Measurements from ENCODE around the gene FIZ1. TPM values are rescaled to one million over a fixed set of nuclear protein-coding genes. Genes with fewer than 3 reads are reported as not detected.

Gene FIZ1
- polyA plus RNA-seq, 2 donors: 7.2 to 10.9 TPM

DNA sequence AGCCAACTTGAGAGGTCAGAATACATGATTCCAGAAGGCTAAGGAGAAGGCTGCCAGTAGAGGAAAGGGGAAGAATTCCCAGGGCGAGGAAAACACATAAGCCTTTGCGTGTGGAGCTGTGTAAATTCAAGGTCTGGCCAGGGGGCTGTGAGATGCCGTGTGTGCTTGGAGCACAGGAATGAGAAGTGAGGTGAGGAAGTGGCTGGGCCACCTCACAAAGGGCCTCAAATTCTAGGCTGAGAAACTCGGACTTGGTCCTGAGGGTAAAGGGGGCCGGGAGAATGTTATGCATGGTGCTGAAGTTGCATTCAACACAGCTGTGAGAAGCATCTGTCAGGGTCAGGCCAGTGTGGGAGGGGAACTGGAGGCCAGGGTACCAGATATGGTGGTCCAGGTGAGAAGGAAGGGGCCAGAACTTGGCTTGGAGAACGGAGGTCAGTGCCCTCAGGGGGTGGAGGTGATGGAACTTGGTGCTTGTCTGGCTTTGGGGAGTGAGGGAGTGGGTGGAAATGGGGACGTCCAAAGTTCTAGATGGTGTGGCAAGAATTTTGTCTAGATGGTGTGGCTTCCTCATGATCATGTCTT lies 36.6 kb upstream of the FIZ1 start:
- H3K27me3 ChIP-seq (ENCODE audit: control insufficient read depth in 1 of 2, insufficient read depth in 2 of 2, low read length in 2 of 2): no peaks in the 10 kb centered on the region
- peaks cover 4 to 17% of the 10 kb centered on the region in 2 donors for H3K4me1 ChIP-seq (ENCODE audit: control insufficient read depth in 2 of 2, insufficient read depth in 2 of 2, low read length in 1 of 2)
- H3K9me3 ChIP-seq (ENCODE audit: control insufficient read depth in 2 of 2, insufficient read depth in 1 of 2, low read depth in 1 of 2, low read length in 1 of 2): no peaks in the 10 kb centered on the region
- H3K36me3 ChIP-seq (ENCODE audit: control insufficient read depth in 2 of 2, insufficient read depth in 2 of 2, low read length in 1 of 2): no peaks in the 10 kb centered on the region
- 57 to 61% methylated on average over 7 of the region's 7 CpGs for WGBS, 2 donors
- H3K4me3 ChIP-seq (ENCODE audit: low read depth in 1 of 2, low read length in 2 of 2): peak overlapping the region in 1 of 2 donors; percentile 90
- peak overlapping the region; percentile 97 to 99 for H3K27ac ChIP-seq (ENCODE audit: low read depth in 2 of 2, low read length in 1 of 2)

DNA sequence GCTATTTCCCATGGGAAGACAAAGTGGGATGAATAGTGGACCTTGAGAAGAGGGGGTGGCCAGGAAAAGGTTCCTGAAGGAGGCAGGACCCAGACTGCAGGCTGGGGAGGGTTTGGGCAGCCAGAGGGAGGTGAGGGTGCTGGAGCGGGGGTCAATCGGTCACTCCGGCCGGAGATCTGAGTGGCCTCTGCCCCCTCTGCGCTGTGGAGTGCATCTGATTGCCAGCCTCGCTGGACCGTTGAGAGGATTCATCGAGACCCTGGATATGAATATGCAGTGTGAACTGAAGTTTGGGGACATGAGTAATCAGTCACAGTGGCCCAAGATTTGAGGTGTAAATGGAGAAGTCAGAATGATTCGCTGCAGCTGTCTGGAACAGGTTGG lies 36.0 kb upstream of the FIZ1 start:
- Histone ChIP-seq H3K36me3 (ENCODE audit: control insufficient read depth in 2 of 2, insufficient read depth in 2 of 2, low read length in 1 of 2) (no peaks in the 10 kb centered on the region), H3K4me1 (ENCODE audit: control insufficient read depth in 2 of 2, insufficient read depth in 2 of 2, low read length in 1 of 2) (peaks cover 4 to 17% of the 10 kb centered on the region in 2 donors), H3K9me3 (ENCODE audit: control insufficient read depth in 2 of 2, insufficient read depth in 1 of 2, low read depth in 1 of 2, low read length in 1 of 2) (no peaks in the 10 kb centered on the region), H3K27me3 (ENCODE audit: control insufficient read depth in 1 of 2, insufficient read depth in 2 of 2, low read length in 2 of 2) (no peaks in the 10 kb centered on the region), H3K4me3 (ENCODE audit: low read depth in 1 of 2, low read length in 2 of 2) (peak overlapping the region; percentile 90 to 97), H3K27ac (ENCODE audit: low read depth in 2 of 2, low read length in 1 of 2) (peak overlapping the region; percentile 97 to 99)
- 5 to 10% methylated on average over 9 of the region's 9 CpGs for WGBS, 2 donors

DNA sequence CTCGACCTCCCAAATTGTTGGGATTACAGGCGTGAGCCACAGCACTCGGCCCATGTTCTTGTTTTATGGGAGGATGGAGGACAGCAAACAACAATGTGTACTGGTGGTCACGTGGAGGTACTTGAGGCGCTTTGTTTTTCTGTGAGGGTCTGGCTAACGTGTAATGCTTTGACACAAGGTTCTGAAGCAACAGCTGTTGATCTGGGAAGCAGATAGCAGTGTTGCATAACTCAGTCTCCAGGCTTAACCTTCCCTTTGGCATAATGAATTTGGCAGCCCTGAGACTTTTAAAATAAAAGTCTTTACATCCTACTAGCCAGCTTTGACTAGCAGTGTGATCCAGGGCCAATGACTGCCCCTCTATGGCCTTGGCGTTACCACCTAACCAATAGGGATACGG lies 34.5 kb upstream of the FIZ1 start:
- H3K36me3 ChIP-seq (ENCODE audit: control insufficient read depth in 2 of 2, insufficient read depth in 2 of 2, low read length in 1 of 2): no peaks in the 10 kb centered on the region
- no peaks in the 10 kb centered on the region for H3K9me3 ChIP-seq (ENCODE audit: control insufficient read depth in 2 of 2, insufficient read depth in 1 of 2, low read depth in 1 of 2, low read length in 1 of 2)
- no peak overlapping the region for H3K4me3 ChIP-seq (ENCODE audit: low read depth in 1 of 2, low read length in 2 of 2)
- 82 to 85% methylated on average over 8 of the region's 8 CpGs for WGBS, 2 donors
- H3K4me1 ChIP-seq (ENCODE audit: control insufficient read depth in 2 of 2, insufficient read depth in 2 of 2, low read length in 1 of 2): peaks cover 4 to 13% of the 10 kb centered on the region in 2 donors
- H3K27ac ChIP-seq (ENCODE audit: low read depth in 2 of 2, low read length in 1 of 2): no peak overlapping the region
- H3K27me3 ChIP-seq (ENCODE audit: control insufficient read depth in 1 of 2, insufficient read depth in 2 of 2, low read length in 2 of 2): no peaks in the 10 kb centered on the region

DNA sequence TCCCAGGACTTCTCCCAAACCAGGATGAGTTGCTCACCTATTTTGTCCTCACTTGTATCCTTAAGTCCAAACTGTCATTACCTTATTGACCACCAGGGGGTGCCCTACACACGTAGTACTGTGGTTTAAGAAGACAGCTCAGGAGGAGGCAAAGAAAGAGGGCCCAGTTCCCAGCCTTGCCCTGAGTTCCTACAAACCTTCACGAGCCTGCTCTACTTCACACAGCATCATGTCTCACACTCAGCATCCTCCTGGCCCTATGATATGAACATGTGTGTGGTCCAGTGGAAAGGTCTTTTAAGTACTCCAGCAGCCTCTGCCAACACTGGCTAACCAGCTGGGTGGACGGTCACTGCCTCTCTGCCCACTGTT lies 33.1 kb upstream of the FIZ1 start:
- H3K4me1 ChIP-seq (ENCODE audit: control insufficient read depth in 2 of 2, insufficient read depth in 2 of 2, low read length in 1 of 2): peaks cover 4 to 13% of the 10 kb centered on the region in 2 donors
- H3K27ac ChIP-seq (ENCODE audit: low read depth in 2 of 2, low read length in 1 of 2): peak overlapping the region in 1 of 2 donors; percentile 70
- H3K9me3 ChIP-seq (ENCODE audit: control insufficient read depth in 2 of 2, insufficient read depth in 1 of 2, low read depth in 1 of 2, low read length in 1 of 2): no peaks in the 10 kb centered on the region
- no peak overlapping the region for H3K4me3 ChIP-seq (ENCODE audit: low read depth in 1 of 2, low read length in 2 of 2)
- no peaks in the 10 kb centered on the region for H3K36me3 ChIP-seq (ENCODE audit: control insufficient read depth in 2 of 2, insufficient read depth in 2 of 2, low read length in 1 of 2)
- WGBS, 2 donors: 29 to 31% methylated on average over 3 of the region's 3 CpGs
- H3K27me3 ChIP-seq (ENCODE audit: control insufficient read depth in 1 of 2, insufficient read depth in 2 of 2, low read length in 2 of 2): no peaks in the 10 kb centered on the region

DNA sequence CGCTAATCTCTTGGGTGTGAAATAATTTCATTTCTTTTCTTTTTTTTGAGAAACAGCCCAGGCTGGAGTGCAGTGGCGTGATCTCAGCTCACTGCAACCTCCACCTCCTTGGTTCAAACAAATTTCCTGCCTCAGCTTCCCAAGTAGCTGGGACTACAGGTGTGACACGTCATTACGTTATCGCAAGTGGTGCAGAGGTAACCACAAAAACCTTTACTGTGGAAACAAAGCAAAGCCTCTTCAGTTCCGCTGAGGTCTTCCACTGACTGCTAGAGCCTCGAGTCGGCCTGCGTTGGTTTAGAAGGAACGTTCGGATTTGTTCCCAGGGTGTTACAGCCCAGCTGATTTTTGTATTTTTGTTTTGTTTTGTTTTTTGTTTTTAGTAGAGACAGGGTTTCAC lies 27.0 kb upstream of the FIZ1 start:
- Histone ChIP-seq H3K27ac (ENCODE audit: low read depth in 2 of 2, low read length in 1 of 2) (no peak overlapping the region), H3K9me3 (ENCODE audit: control insufficient read depth in 2 of 2, insufficient read depth in 1 of 2, low read depth in 1 of 2, low read length in 1 of 2) (no peaks in the 10 kb centered on the region), H3K27me3 (ENCODE audit: control insufficient read depth in 1 of 2, insufficient read depth in 2 of 2, low read length in 2 of 2) (no peaks in the 10 kb centered on the region), H3K4me3 (ENCODE audit: low read depth in 1 of 2, low read length in 2 of 2) (no peak overlapping the region), H3K36me3 (ENCODE audit: control insufficient read depth in 2 of 2, insufficient read depth in 2 of 2, low read length in 1 of 2) (peaks cover 0 to 4% of the 10 kb centered on the region in 2 donors), H3K4me1 (ENCODE audit: control insufficient read depth in 2 of 2, insufficient read depth in 2 of 2, low read length in 1 of 2) (peaks cover 0 to 1% of the 10 kb centered on the region in 2 donors)
- 62 to 83% methylated on average over 11 of the region's 11 CpGs for WGBS, 2 donors

DNA sequence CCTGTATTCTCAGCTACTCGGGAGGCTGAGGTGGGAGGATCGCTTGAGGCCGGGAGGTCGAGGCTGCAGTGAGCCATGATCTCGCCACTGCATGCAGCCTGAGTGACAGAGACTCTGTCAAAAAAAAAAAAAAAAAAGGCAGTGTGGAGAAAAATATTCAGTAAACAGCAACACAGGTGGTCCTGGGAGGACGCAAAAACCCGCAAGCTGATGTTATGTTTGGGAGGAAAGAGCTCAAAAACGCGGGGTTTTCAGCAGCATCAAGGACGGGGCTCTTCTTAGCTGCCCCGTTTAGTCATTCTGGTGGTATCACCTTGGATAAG lies 25.6 kb upstream of the FIZ1 start:
- peaks cover 0 to 1% of the 10 kb centered on the region in 2 donors for H3K4me1 ChIP-seq (ENCODE audit: control insufficient read depth in 2 of 2, insufficient read depth in 2 of 2, low read length in 1 of 2)
- H3K36me3 ChIP-seq (ENCODE audit: control insufficient read depth in 2 of 2, insufficient read depth in 2 of 2, low read length in 1 of 2): peaks cover 0 to 8% of the 10 kb centered on the region in 2 donors
- H3K27ac ChIP-seq (ENCODE audit: low read depth in 2 of 2, low read length in 1 of 2): peak overlapping the region; percentile 96 to 98
- H3K27me3 ChIP-seq (ENCODE audit: control insufficient read depth in 1 of 2, insufficient read depth in 2 of 2, low read length in 2 of 2): no peaks in the 10 kb centered on the region
- peak overlapping the region in 1 of 2 donors; percentile 46 for H3K4me3 ChIP-seq (ENCODE audit: low read depth in 1 of 2, low read length in 2 of 2)
- WGBS, 2 donors: 36 to 43% methylated on average over 11 of the region's 11 CpGs
- no peaks in the 10 kb centered on the region for H3K9me3 ChIP-seq (ENCODE audit: control insufficient read depth in 2 of 2, insufficient read depth in 1 of 2, low read depth in 1 of 2, low read length in 1 of 2)

DNA sequence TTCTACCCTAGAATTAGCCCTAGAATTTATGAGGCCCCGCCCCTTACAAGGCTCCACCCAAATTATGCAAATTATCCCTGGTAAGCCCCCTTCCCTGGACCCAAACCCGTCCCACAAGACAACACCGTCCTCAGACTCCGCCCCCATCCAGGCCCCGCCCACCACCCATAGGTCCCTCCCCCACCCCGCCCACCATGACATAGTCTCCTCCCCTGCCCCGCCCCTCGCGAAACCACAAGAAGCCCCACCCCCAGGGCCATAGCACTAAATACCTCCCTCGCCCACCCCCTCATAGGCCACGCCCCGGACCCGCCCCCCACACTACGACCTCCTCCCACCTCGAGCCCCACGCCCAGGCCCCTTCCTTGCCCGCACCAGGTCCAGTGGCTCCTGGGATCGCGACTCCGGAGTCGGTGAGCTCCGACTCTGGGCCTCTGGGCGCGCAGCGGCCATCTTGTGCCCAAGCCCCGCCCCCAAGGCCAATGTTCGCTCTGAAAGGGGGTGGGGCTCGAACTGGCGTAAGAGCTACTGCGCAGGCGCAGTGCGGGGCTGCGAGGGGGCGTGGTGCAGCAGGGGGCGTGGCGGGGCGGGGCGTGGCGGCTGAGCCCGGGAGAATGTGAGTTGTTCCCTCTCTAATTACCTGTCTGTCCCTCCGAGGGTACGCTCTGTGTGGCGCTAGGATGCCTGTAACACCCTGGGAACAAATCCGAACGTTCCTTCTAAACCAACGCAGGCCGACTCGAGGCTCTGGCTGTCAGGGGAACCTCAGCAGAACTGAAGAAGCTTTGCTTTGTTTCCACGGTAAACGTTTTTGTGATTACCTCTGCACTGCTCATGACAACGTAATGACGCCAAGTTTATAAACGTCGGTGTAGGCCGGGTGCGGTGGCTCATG lies 25.0 kb upstream of the FIZ1 start, which contains the start of gene ZNF784:
TSS of gene ZNF784 (minus strand) at position 458 of the 895 bp plus-strand sequence. CDS start at position 453, 5 bp downstream.
- H3K36me3 ChIP-seq (ENCODE audit: control insufficient read depth in 2 of 2, insufficient read depth in 2 of 2, low read length in 1 of 2): peaks cover 0 to 8% of the 10 kb centered on the region in 2 donors

DNA sequence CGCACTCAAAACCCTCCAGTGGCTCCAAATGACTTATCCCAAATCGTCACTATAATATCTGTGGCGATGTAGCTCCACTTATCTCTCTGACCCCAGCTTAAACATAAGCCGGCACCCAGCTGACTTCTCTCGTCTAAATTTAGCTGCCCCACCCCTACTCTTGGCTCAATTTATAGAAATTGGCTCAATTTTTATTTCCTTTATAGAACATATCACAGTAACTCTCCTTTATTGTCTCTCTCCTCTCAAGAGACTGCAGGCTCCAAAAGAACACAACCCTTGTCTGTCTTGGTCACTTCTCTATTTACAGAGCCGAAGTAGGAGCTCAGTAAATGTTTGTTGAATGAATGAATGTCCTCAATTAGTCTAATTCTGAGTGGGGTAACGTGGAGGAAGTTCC lies 24.2 kb upstream of the FIZ1 start:
- H3K27me3 ChIP-seq (ENCODE audit: control insufficient read depth in 1 of 2, insufficient read depth in 2 of 2, low read length in 2 of 2): no peaks in the 10 kb centered on the region
- H3K27ac ChIP-seq (ENCODE audit: low read depth in 2 of 2, low read length in 1 of 2): no peak overlapping the region
- WGBS, 2 donors: 53 to 57% methylated on average over 7 of the region's 7 CpGs
- H3K9me3 ChIP-seq (ENCODE audit: control insufficient read depth in 2 of 2, insufficient read depth in 1 of 2, low read depth in 1 of 2, low read length in 1 of 2): no peaks in the 10 kb centered on the region
- H3K4me3 ChIP-seq (ENCODE audit: low read depth in 1 of 2, low read length in 2 of 2): no peak overlapping the region
- peaks cover 0 to 1% of the 10 kb centered on the region in 2 donors for H3K4me1 ChIP-seq (ENCODE audit: control insufficient read depth in 2 of 2, insufficient read depth in 2 of 2, low read length in 1 of 2)
- peaks cover 0 to 8% of the 10 kb centered on the region in 2 donors for H3K36me3 ChIP-seq (ENCODE audit: control insufficient read depth in 2 of 2, insufficient read depth in 2 of 2, low read length in 1 of 2)

More for the DNA sequence above, 25.0 kb upstream of the FIZ1 start, which contains the start of gene ZNF784:
- H3K27ac ChIP-seq (ENCODE audit: low read depth in 2 of 2, low read length in 1 of 2): peak within 1 kb of the TSS; percentile 96 to 98
- H3K4me3 ChIP-seq (ENCODE audit: low read depth in 1 of 2, low read length in 2 of 2): peak within 1 kb of the TSS; percentile 46 to 72
- no peaks in the 10 kb centered on the region for H3K9me3 ChIP-seq (ENCODE audit: control insufficient read depth in 2 of 2, insufficient read depth in 1 of 2, low read depth in 1 of 2, low read length in 1 of 2)
- peaks cover 0 to 1% of the 10 kb centered on the region in 2 donors for H3K4me1 ChIP-seq (ENCODE audit: control insufficient read depth in 2 of 2, insufficient read depth in 2 of 2, low read length in 1 of 2)
- H3K27me3 ChIP-seq (ENCODE audit: control insufficient read depth in 1 of 2, insufficient read depth in 2 of 2, low read length in 2 of 2): no peaks in the 10 kb centered on the region
- WGBS, 2 donors: 0 to 1% methylated on average over 53 to 56 of the region's 56 CpGs

DNA sequence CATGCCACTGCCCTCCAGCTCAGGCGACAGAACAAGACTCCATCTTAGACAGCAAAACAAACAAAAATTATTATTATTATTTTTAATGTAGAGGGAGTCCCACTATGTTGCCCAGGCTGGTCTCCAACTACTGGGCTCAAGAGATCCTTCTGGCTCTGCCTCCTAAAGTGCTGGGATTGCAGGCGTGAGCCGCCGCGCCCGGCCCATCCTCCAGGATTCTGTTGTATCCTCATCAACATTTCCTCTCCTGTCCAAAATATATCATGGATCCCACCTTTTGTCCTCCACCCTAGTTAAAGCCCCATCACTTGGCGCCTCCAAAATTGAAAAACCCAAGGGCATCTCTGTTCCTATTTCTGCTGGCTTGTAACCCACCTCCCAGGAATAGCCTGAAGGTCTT lies 23.8 kb upstream of the FIZ1 start:
- peaks cover 0 to 8% of the 10 kb centered on the region in 2 donors for H3K36me3 ChIP-seq (ENCODE audit: control insufficient read depth in 2 of 2, insufficient read depth in 2 of 2, low read length in 1 of 2)
- H3K27me3 ChIP-seq (ENCODE audit: control insufficient read depth in 1 of 2, insufficient read depth in 2 of 2, low read length in 2 of 2): no peaks in the 10 kb centered on the region
- peaks cover 0 to 1% of the 10 kb centered on the region in 2 donors for H3K4me1 ChIP-seq (ENCODE audit: control insufficient read depth in 2 of 2, insufficient read depth in 2 of 2, low read length in 1 of 2)
- WGBS, 2 donors: 93 to 98% methylated on average over 7 of the region's 7 CpGs
- no peak overlapping the region for H3K4me3 ChIP-seq (ENCODE audit: low read depth in 1 of 2, low read length in 2 of 2)
- H3K9me3 ChIP-seq (ENCODE audit: control insufficient read depth in 2 of 2, insufficient read depth in 1 of 2, low read depth in 1 of 2, low read length in 1 of 2): no peaks in the 10 kb centered on the region
- no peak overlapping the region for H3K27ac ChIP-seq (ENCODE audit: low read depth in 2 of 2, low read length in 1 of 2)
